ENCODE measurements around the gene PLXNB2.

PLXNB2 gene

DNA sequence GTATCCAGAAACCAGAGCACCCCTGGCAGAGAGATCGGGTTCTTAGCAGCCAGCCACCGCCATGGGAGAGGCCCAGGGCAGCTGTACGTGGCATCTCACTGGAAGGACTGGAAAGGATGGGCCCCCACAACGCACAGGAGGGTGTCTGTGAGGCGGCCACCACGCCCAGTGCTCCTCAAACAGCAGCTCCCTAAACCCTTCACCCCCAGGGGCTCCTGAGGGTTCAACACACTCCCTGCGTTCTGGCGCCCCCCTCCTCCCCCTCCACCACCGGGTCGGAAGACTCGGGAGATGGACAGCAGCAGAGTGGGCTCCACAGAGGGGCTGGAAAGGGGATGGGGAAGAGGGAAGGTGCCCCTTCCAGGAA, 47.0 kb downstream of the PLXNB2 start:
- TF ChIP-seq, protein P1, sequence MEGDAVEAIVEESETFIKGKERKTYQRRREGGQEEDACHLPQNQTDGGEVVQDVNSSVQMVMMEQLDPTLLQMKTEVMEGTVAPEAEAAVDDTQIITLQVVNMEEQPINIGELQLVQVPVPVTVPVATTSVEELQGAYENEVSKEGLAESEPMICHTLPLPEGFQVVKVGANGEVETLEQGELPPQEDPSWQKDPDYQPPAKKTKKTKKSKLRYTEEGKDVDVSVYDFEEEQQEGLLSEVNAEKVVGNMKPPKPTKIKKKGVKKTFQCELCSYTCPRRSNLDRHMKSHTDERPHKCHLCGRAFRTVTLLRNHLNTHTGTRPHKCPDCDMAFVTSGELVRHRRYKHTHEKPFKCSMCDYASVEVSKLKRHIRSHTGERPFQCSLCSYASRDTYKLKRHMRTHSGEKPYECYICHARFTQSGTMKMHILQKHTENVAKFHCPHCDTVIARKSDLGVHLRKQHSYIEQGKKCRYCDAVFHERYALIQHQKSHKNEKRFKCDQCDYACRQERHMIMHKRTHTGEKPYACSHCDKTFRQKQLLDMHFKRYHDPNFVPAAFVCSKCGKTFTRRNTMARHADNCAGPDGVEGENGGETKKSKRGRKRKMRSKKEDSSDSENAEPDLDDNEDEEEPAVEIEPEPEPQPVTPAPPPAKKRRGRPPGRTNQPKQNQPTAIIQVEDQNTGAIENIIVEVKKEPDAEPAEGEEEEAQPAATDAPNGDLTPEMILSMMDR (IDR thresholded peaks at IDR 0.05; ENCODE audit: borderline replicate concordance, insufficient read depth, low read depth, low read length): no peak
- peak overlapping the region; percentile 77 for H3K4me3 ChIP-seq (ENCODE audit: low read depth, low read length)

DNA sequence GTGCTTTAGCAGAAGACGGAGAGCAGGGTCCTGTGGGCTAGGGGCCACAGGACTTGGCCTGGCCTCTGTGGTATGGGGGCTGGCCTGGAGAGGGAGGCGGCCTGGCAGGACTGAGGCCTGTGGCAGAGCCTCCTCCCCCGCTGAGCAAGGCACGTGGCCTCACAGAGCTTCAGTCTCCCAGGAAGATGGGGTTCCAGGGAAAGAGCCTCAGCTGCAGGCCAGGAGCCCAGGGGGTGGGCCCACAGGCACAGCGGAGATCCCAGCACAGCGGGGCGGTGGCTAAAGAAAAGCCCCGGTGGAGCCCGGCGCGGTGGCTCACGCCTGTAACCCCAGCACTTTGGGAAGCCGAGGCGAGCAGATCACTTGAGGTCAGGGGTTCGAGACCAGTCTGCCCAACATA, 48.1 kb downstream of the PLXNB2 start:
- no peak overlapping the region for H3K4me3 ChIP-seq (ENCODE audit: low read depth, low read length)

DNA sequence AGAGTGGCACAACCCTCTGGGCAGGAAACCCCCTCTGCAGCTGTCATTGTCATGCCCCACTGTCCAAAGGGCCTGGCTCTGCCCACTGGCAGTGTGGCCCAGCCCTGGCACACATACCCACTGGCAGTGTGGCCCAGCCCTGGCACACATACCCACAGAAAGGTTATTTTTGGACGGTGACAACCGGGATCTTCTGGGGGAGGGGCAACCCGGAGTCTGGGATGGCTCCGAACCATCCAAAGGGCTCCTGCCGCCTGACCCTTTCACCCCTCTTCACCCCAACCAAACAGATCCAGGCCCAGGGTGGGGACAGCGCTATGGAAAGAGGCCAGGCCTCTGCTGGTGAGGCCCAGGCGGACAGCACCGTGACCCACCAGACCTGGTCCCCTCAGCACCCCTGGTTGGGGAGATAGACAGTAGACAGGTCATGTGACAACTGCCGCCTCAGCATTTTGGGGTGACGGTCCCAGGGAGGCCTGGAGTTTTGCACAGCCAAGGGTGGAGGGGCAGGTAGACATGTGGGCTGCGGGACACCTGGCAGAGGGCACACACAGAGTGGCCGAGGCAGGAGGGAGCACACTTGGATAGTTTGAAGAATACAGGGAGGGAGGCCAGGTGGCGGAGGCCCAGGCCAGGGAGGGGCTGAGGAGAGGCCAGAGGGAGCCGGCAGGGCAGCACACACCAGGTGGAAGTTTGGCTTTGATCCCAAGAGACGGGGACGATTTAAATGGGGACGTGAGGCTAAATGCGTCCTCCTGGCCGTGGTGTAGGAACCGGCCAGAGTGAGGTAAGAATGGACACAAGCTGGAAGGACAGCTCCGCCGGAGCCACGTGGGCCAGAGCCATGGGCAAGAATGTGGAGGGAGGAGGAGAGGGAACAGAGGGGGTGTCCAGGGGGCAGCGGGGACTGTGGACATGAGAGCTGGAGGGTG, 48.8 kb downstream of the PLXNB2 start:
- TF ChIP-seq, protein P1 (IDR thresholded peaks at IDR 0.05; ENCODE audit: borderline replicate concordance, insufficient read depth, low read depth, low read length): no peak
- H3K4me3 ChIP-seq (ENCODE audit: low read depth, low read length): no peak overlapping the region

More for the DNA sequence above, 48.1 kb downstream of the PLXNB2 start:
- TF ChIP-seq, protein P1 (IDR thresholded peaks at IDR 0.05; ENCODE audit: borderline replicate concordance, insufficient read depth, low read depth, low read length): no peak

DNA sequence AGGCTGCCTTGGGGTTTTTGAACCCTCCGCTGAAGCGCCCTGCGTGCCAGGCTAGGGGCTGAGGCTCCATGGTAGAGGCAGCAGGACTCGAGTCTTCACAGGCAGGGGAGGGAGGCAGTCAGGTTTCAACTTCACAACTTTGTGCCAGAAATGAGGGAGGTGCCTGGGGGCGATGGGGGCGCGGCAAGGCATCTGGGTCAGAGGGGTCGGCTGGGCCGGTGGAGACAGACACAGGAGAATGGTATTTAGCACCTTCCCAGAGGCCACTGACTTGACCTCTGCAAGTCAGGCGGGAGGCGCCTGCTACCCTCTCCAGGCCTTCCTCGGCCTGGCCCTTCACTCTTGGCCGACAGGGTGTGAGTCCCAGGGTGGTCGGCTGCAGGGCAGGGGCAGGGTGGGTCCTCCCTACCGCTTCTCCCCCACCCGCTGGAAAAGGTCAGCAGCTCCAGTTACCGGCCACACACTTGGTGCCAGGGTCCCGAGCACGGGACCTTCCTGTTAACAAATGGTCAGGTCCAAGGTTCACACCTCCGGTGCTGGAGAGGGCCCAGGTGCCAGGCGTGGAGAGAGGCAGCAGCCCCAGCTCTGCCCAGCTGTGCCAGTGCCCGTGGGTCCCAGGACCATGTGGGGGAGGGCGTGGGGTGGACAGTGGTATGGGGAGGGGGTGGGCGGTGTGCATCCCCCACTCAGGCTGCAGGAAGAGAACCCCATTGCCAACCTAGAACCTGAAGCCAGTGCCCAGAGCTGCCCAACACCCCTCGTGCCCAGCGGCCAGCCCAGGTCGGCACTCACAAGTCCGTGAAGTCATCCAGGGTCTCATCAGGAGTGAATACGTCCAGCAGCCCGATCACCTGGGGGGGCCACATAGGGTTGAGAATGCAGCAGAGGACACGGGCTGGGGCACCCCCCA, 49.7 kb downstream of the PLXNB2 start:
- TF ChIP-seq, protein P1 (IDR thresholded peaks at IDR 0.05; ENCODE audit: borderline replicate concordance, insufficient read depth, low read depth, low read length): no peak

DNA sequence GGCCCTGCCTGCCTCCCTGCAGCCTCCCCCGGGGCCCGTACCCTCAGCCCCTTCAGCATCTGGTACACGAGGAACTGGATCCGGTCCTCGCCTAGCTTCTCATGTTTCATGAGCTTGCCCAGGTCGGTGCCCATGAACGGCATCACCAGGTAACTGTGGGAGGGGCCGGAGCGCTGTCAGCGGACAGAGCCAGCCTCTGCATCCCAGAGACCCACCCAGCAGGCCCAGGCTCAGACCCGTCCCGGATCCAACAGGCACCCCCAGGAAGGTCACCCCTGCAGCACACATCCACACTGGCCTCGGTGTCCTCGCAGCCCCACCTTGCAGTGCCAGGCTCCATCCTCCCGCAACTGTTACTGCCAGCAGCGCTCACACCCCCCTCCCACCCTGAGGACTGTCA, 50.4 kb downstream of the PLXNB2 start:
- no peak overlapping the region for H3K4me3 ChIP-seq (ENCODE audit: low read depth, low read length)
- TF ChIP-seq, protein P1 (IDR thresholded peaks at IDR 0.05; ENCODE audit: borderline replicate concordance, insufficient read depth, low read depth, low read length): no peak

More for the DNA sequence above, 49.7 kb downstream of the PLXNB2 start:
- no peak overlapping the region for H3K4me3 ChIP-seq (ENCODE audit: low read depth, low read length)

DNA sequence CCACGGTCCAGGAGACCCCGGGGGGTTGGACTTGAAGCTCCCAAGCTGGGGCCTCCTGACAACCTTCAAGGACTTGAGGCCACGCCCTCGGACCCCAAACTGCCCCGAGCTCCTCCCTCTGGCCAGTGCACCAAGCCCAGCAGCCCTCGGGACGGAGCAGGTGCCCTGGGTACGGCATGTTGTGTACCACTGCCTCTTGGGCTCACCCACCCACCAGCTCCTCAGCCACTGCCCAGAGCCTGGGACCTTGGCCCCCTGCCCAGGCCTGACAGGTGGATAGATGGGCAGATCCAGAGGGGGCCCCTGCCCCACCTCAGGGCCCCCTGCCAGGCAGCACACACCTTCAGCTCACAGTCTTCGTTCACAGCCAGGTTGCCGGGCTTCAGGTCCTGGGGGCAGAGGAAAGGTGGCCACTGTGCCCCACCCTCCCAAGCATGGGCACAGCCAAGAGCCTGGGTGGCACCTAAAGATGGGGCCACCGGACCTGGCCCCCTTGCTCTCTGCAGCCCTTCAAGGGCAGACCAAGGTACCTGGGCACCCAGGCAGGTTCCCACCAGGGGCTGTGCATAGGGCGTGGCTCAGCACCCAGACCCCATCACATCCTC, 51.1 kb downstream of the PLXNB2 start:
- no peak overlapping the region for H3K4me3 ChIP-seq (ENCODE audit: low read depth, low read length)
- TF ChIP-seq, protein P1 (IDR thresholded peaks at IDR 0.05; ENCODE audit: borderline replicate concordance, insufficient read depth, low read depth, low read length): no peak
